Right atrium auricular region (tissue), 2 donors: Measurements from ENCODE around the gene DNTT. TPM values are rescaled to one million over a fixed set of nuclear protein-coding genes. Genes with fewer than 3 reads are reported as not detected.

Experiments used
- DNase-seq: peaks from one replicate; pipeline ENCODE4 v3.0.0-alpha.2; 2019; ENCODE audit warnings: low spot score
- H3K27ac ChIP-seq, 2 donors: fragments of 200-600 bp; sonication (generic); 1 replicate in 1 of 2; 2 replicates in 1 of 2; pipeline ENCODE4 v1.5.1; 2016 to 2019
- H3K27me3 ChIP-seq, 2 donors: fragments of 200-600 bp; sonication (generic); one replicate each; pipeline versions ENCODE4 v1.5.1 to v1.6.0; 2017 to 2019
- H3K36me3 ChIP-seq: fragments of 200-600 bp; sonication (generic); one replicate; pipeline ENCODE4 v1.5.1; 2016
- H3K4me1 ChIP-seq, 2 donors: fragments of 200-600 bp; sonication (generic); one replicate each; pipeline versions ENCODE4 v1.5.1 to v1.6.0; 2017 to 2019
- H3K4me3 ChIP-seq, 2 donors: fragments of 200-600 bp; sonication (generic); 1 replicate in 1 of 2; 2 replicates in 1 of 2; pipeline ENCODE4 v1.5.1; 2017 to 2019; ENCODE audit warnings: mild to moderate bottlenecking in 1 of 2, moderate library complexity in 1 of 2
- H3K9me3 ChIP-seq, 2 donors: fragments of 200-600 bp; sonication (generic); one replicate each; pipeline ENCODE4 v1.5.1; 2019
- CTCF ChIP-seq, 2 donors: fragments of 200-600 bp; sonication (generic); IDR thresholded peaks; one replicate each; pipeline ENCODE4 v1.5.1; 2019; ENCODE audit warnings: antibody characterized with exemption in 2 of 2
- total RNA-seq, 2 donors: library from RNA; depleted of rRNA; stranded (reverse); fragments of >200 nt; gene quantifications; one replicate each; pipeline ENCODE4 v1.1.0, GENCODE V29; 2016

DNTT gene
- total RNA-seq, 2 donors from 2014 or later, result not detected

GRCh38 chr10:96338279-96338925 is 34.2 kb downstream of the DNTT start:
- Histone ChIP-seq H3K27ac (no peak overlapping the region), H3K9me3 (no peaks in the 10 kb centered on the region), H3K4me3 (no peak overlapping the region), H3K36me3 (no peaks in the 10 kb centered on the region), H3K27me3 (no peaks in the 10 kb centered on the region), H3K4me1 (peaks cover 0 to 11% of the 10 kb centered on the region in 2 donors)
- no peak for DNase-seq
- no peak for TF ChIP-seq CTCF (IDR thresholded peaks at IDR 0.05)

GRCh38 chr10:96339383-96339782 is 35.1 kb downstream of the DNTT start:
- no peak for TF ChIP-seq CTCF (IDR thresholded peaks at IDR 0.05)
- Histone ChIP-seq H3K27ac (no peak overlapping the region), H3K4me1 (peaks cover 0 to 11% of the 10 kb centered on the region in 2 donors), H3K4me3 (no peak overlapping the region), H3K27me3 (no peaks in the 10 kb centered on the region), H3K36me3 (no peaks in the 10 kb centered on the region), H3K9me3 (no peaks in the 10 kb centered on the region)
- no peak for DNase-seq

GRCh38 chr10:96339956-96340904 is 36.0 kb downstream of the DNTT start:
- TF ChIP-seq CTCF (IDR thresholded peaks at IDR 0.05), result peak; percentile 24 to 67
- Histone ChIP-seq H3K9me3 (no peaks in the 10 kb centered on the region), H3K4me1 (peaks cover 0 to 11% of the 10 kb centered on the region in 2 donors), H3K4me3 (no peak overlapping the region), H3K27me3 (no peaks in the 10 kb centered on the region), H3K27ac (no peak overlapping the region), H3K36me3 (no peaks in the 10 kb centered on the region)
- DNase-seq, result no peak

GRCh38 chr10:96341219-96342182 is 37.3 kb downstream of the DNTT start:
- Histone ChIP-seq H3K4me3 (no peak overlapping the region), H3K4me1 (peaks cover 0 to 11% of the 10 kb centered on the region in 2 donors), H3K27ac (no peak overlapping the region), H3K9me3 (peaks cover 0 to 9% of the 10 kb centered on the region in 2 donors), H3K36me3 (no peaks in the 10 kb centered on the region), H3K27me3 (no peaks in the 10 kb centered on the region)
- TF ChIP-seq CTCF (IDR thresholded peaks at IDR 0.05), result no peak
- no peak for DNase-seq

GRCh38 chr10:96342402-96342801 is 38.2 kb downstream of the DNTT start:
- TF ChIP-seq CTCF (IDR thresholded peaks at IDR 0.05), result no peak
- Histone ChIP-seq H3K36me3 (no peaks in the 10 kb centered on the region), H3K4me3 (no peak overlapping the region)

More at GRCh38 chr10:96342402-96342801, 38.2 kb downstream of the DNTT start:
- DNase-seq, result no peak
- peaks cover 0 to 11% of the 10 kb centered on the region in 2 donors for H3K4me1 ChIP-seq
- peaks cover 0 to 9% of the 10 kb centered on the region in 2 donors for H3K9me3 ChIP-seq
- H3K27me3 ChIP-seq, result no peaks in the 10 kb centered on the region
- H3K27ac ChIP-seq, result no peak overlapping the region
